Measurements from ENCODE around the gene GBA3.

GBA3 gene

GRCh38 chr4:22713841-22714240 lies 21.1 kb downstream of the GBA3 start:
- no peaks in the 10 kb centered on the region for H3K36me3 ChIP-seq (replicated peaks)
- H3K4me3 ChIP-seq (ENCODE audit: low read depth, low read length) = no peak overlapping the region
- in situ Hi-C loops (cut with HindIII; ENCODE audit: low pct_ligation_motif_present, low sequenced_read_pairs) = no loop called here
- no peak for TF ChIP-seq CTCF (IDR thresholded peaks at IDR 0.05; ENCODE audit: low read depth, low read length, missing control alignments)
- no peak overlapping the region for H3K27ac ChIP-seq
- H3K27me3 ChIP-seq (replicated peaks) = no peaks in the 10 kb centered on the region
- DNase-seq = no peak

- no peak for TF ChIP-seq CTCF (IDR thresholded peaks at IDR 0.05; ENCODE audit: low read depth, low read length, missing control alignments)
- no peaks in the 10 kb centered on the region for H3K27me3 ChIP-seq (replicated peaks)
- H3K36me3 ChIP-seq (replicated peaks) = no peaks in the 10 kb centered on the region
- in situ Hi-C loops (cut with HindIII; ENCODE audit: low pct_ligation_motif_present, low sequenced_read_pairs) = no loop called here
- no peak overlapping the region for H3K4me3 ChIP-seq (ENCODE audit: low read depth, low read length)
- no peak overlapping the region for H3K27ac ChIP-seq
- DNase-seq = no peak
These were observed 26.5 kb downstream of the GBA3 start for GRCh38 chr4:22719218-22719617.

- TF ChIP-seq CTCF (IDR thresholded peaks at IDR 0.05; ENCODE audit: low read depth, low read length, missing control alignments) = no peak
- no peak for DNase-seq
- Histone ChIP-seq H3K4me3 (ENCODE audit: low read depth, low read length) (no peak overlapping the region), H3K36me3 (replicated peaks) (no peaks in the 10 kb centered on the region), H3K27me3 (replicated peaks) (no peaks in the 10 kb centered on the region), H3K27ac (no peak overlapping the region)
- in situ Hi-C loops (cut with HindIII; ENCODE audit: low pct_ligation_motif_present, low sequenced_read_pairs) = no loop called here
These were observed 27.4 kb downstream of the GBA3 start for GRCh38 chr4:22720091-22720490.

GRCh38 chr4:22721204-22721603 lies 28.5 kb downstream of the GBA3 start:
- Histone ChIP-seq H3K4me3 (ENCODE audit: low read depth, low read length) (no peak overlapping the region), H3K36me3 (replicated peaks) (no peaks in the 10 kb centered on the region), H3K27me3 (replicated peaks) (no peaks in the 10 kb centered on the region), H3K27ac (no peak overlapping the region)
- in situ Hi-C loops (cut with HindIII; ENCODE audit: low pct_ligation_motif_present, low sequenced_read_pairs) = no loop called here
- DNase-seq = no peak
- TF ChIP-seq CTCF (IDR thresholded peaks at IDR 0.05; ENCODE audit: low read depth, low read length, missing control alignments) = no peak

- in situ Hi-C loops (cut with HindIII; ENCODE audit: low pct_ligation_motif_present, low sequenced_read_pairs) = no loop called here
- H3K27me3 ChIP-seq (replicated peaks) = no peaks in the 10 kb centered on the region
- no peaks in the 10 kb centered on the region for H3K36me3 ChIP-seq (replicated peaks)
- TF ChIP-seq CTCF (IDR thresholded peaks at IDR 0.05; ENCODE audit: low read depth, low read length, missing control alignments) = no peak
- no peak overlapping the region for H3K27ac ChIP-seq
- H3K4me3 ChIP-seq (ENCODE audit: low read depth, low read length) = no peak overlapping the region
- no peak for DNase-seq
These were observed 37.3 kb downstream of the GBA3 start for GRCh38 chr4:22730021-22730420.

- no peak overlapping the region for H3K27ac ChIP-seq
- H3K36me3 ChIP-seq (replicated peaks) = no peaks in the 10 kb centered on the region
- TF ChIP-seq CTCF (IDR thresholded peaks at IDR 0.05; ENCODE audit: low read depth, low read length, missing control alignments) = no peak
- H3K4me3 ChIP-seq (ENCODE audit: low read depth, low read length) = no peak overlapping the region
- in situ Hi-C loops (cut with HindIII; ENCODE audit: low pct_ligation_motif_present, low sequenced_read_pairs) = no loop called here
- no peaks in the 10 kb centered on the region for H3K27me3 ChIP-seq (replicated peaks)
- DNase-seq = no peak
These were observed 41.1 kb downstream of the GBA3 start for GRCh38 chr4:22733816-22734215.
